Measurements from ENCODE around the gene DAD1. TPM values are rescaled to one million over a fixed set of nuclear protein-coding genes. Genes with fewer than 3 reads are reported as not detected.

DAD1 gene
- total RNA-seq, 1 experiment from 2014 or later = 155 TPM

GRCh38 chr14:22607291-22607690, 18.3 kb upstream of the DAD1 start:
- Histone ChIP-seq H2AFZ (no peak overlapping the region), H3K4me3 (no peak overlapping the region), H3K9me2 (ENCODE audit: insufficient read depth) (no peaks in the 10 kb centered on the region), H3K27ac (no peak overlapping the region), H4K20me1 (ENCODE audit: insufficient read depth) (no peaks in the 10 kb centered on the region), H3K9me3 (ENCODE audit: insufficient read depth, low read depth) (no peaks in the 10 kb centered on the region), H3K4me1 (replicated peaks; ENCODE audit: insufficient read depth) (peaks cover 43% of the 10 kb centered on the region), H3K27me3 (ENCODE audit: insufficient read depth, low read depth) (no peaks in the 10 kb centered on the region), H3K4me2 (no peak overlapping the region), H3K36me3 (ENCODE audit: low read depth) (peaks cover 46% of the 10 kb centered on the region), H3K79me2 (ENCODE audit: low read depth) (peaks cover 12% of the 10 kb centered on the region), H3F3A (ENCODE audit: insufficient read depth, low read depth) (peaks cover 10% of the 10 kb centered on the region)
- CTCF ChIA-PET = no interaction called here
- DNase-seq = no peak
- TF ChIP-seq CTCF (conservative IDR thresholded peaks at IDR 0.05) (no peak), EZH2 (IDR thresholded peaks at IDR 0.05; ENCODE audit: low read depth) (no peak)
- intact Hi-C loops (cut with micrococcal nuclease; ENCODE audit: unreplicated experiment) = no loop called here
- no TSS peak for BruUV-seq (replicated peaks)
- POLR2A ChIA-PET (ENCODE audit: unreplicated experiment) = interaction anchor here (0.6 kb wide), 1 partner anchor 209 kb away, joined by 4 read pairs; no protein-coding TSS in a partner anchor

GRCh38 chr14:22606380-22606779, 17.4 kb upstream of the DAD1 start:
- Histone ChIP-seq H2AFZ (no peak overlapping the region), H3K4me2 (no peak overlapping the region), H3K4me1 (replicated peaks; ENCODE audit: insufficient read depth) (peaks cover 49% of the 10 kb centered on the region), H3K79me2 (ENCODE audit: low read depth) (peaks cover 16% of the 10 kb centered on the region), H3K9me3 (ENCODE audit: insufficient read depth, low read depth) (no peaks in the 10 kb centered on the region), H3K36me3 (ENCODE audit: low read depth) (peaks cover 56% of the 10 kb centered on the region), H3F3A (ENCODE audit: insufficient read depth, low read depth) (peaks cover 18% of the 10 kb centered on the region), H3K9me2 (ENCODE audit: insufficient read depth) (no peaks in the 10 kb centered on the region), H4K20me1 (ENCODE audit: insufficient read depth) (no peaks in the 10 kb centered on the region), H3K4me3 (no peak overlapping the region), H3K27me3 (ENCODE audit: insufficient read depth, low read depth) (no peaks in the 10 kb centered on the region), H3K27ac (peak overlapping the region; percentile 4)
- DNase-seq = no peak
- intact Hi-C loops (cut with micrococcal nuclease; ENCODE audit: unreplicated experiment) = no loop called here
- ChIA-PET POLR2A (ENCODE audit: unreplicated experiment) (interaction anchor here (0.6 kb wide), 1 partner anchor 289 kb away, joined by 4 read pairs; no protein-coding TSS in a partner anchor), CTCF (no interaction called here)
- TF ChIP-seq CTCF (conservative IDR thresholded peaks at IDR 0.05) = no peak
- no TSS peak for BruUV-seq (replicated peaks)

GRCh38 chr14:22602862-22603261, 13.8 kb upstream of the DAD1 start:
- POLR2A ChIA-PET (ENCODE audit: unreplicated experiment) = no interaction called here
- peak in 1 of 2 experiments; percentile 88 for DNase-seq
- Histone ChIP-seq H3K4me2 (peak overlapping the region; percentile 100), H3F3A (ENCODE audit: insufficient read depth, low read depth) (peaks cover 43% of the 10 kb centered on the region), H3K9me3 (ENCODE audit: insufficient read depth, low read depth) (no peaks in the 10 kb centered on the region), H3K9me2 (ENCODE audit: insufficient read depth) (no peaks in the 10 kb centered on the region), H3K27ac (peak overlapping the region; percentile 93), H3K27me3 (ENCODE audit: insufficient read depth, low read depth) (no peaks in the 10 kb centered on the region), H3K4me1 (replicated peaks; ENCODE audit: insufficient read depth) (peaks cover 71% of the 10 kb centered on the region), H3K79me2 (ENCODE audit: low read depth) (peaks cover 47% of the 10 kb centered on the region), H3K36me3 (ENCODE audit: low read depth) (peaks cover 59% of the 10 kb centered on the region), H3K4me3 (0 out of 2 replicates have a peak overlapping the region, but pooled peaks have one; percentile 25), H2AFZ (no peak overlapping the region), H4K20me1 (ENCODE audit: insufficient read depth) (no peaks in the 10 kb centered on the region)
- no TSS peak for BruUV-seq (replicated peaks)
- CTCF ChIA-PET = no interaction called here
- TF ChIP-seq EZH2 (IDR thresholded peaks at IDR 0.05; ENCODE audit: low read depth) (no peak), CTCF (conservative IDR thresholded peaks at IDR 0.05) (no peak)
- intact Hi-C loops (cut with micrococcal nuclease; ENCODE audit: unreplicated experiment) = no loop called here
